Mesenchymal stem cell (in vitro differentiated cells and primary cell): ENCODE data around the gene DSCAM.

Experiments
- DNase-seq: peaks from one replicate; pipeline ENCODE4 v3.0.0-alpha.2; 2013
- H2AFZ ChIP-seq: one replicate; pipeline ENCODE4 v1.6.1; 2013; ENCODE audit warnings: low read depth, mild to moderate bottlenecking, control low read depth, inconsistent platforms, low read length, moderate library complexity
- H2AK5ac ChIP-seq: 2 replicates; pipeline ENCODE4 v1.6.1; 2013; ENCODE audit warnings: low read length, moderate library complexity, mild to moderate bottlenecking, inconsistent platforms; ENCODE audit not compliant: severe bottlenecking
- H2BK120ac ChIP-seq: one replicate; pipeline ENCODE4 v1.6.1; 2013; ENCODE audit warnings: low read depth, mild to moderate bottlenecking, inconsistent platforms, low read length, moderate library complexity
- H2BK12ac ChIP-seq, 2 experiments: one replicate each; pipeline ENCODE4 v1.6.1; 2013; ENCODE audit warnings: inconsistent platforms in 2 of 2, low read length in 2 of 2, mild to moderate bottlenecking in 2 of 2, moderate library complexity in 2 of 2, control low read depth in 1 of 2
- H2BK15ac ChIP-seq: one replicate; pipeline ENCODE4 v1.6.1; 2013; ENCODE audit warnings: mild to moderate bottlenecking, low read depth, inconsistent platforms; ENCODE audit not compliant: poor library complexity, severe bottlenecking
- H2BK5ac ChIP-seq: 2 replicates; pipeline ENCODE4 v1.6.1; 2013; ENCODE audit warnings: low read depth, mild to moderate bottlenecking, low read length, control low read depth, inconsistent platforms; ENCODE audit not compliant: poor library complexity, severe bottlenecking
- H3K14ac ChIP-seq, 2 experiments: one replicate each; pipeline ENCODE4 v1.6.1; 2013; ENCODE audit warnings: inconsistent platforms in 2 of 2, low read length in 2 of 2, control low read depth in 1 of 2, mild to moderate bottlenecking in 1 of 2, moderate library complexity in 1 of 2
- H3K18ac ChIP-seq, 2 experiments: one replicate each; pipeline ENCODE4 v1.6.1; 2013; ENCODE audit warnings: inconsistent platforms in 2 of 2, low read length in 2 of 2, control low read depth in 1 of 2, low read depth in 1 of 2, mild to moderate bottlenecking in 1 of 2
- H3K23ac ChIP-seq, 2 experiments: one replicate each; pipeline ENCODE4 v1.6.1; 2013; ENCODE audit warnings: inconsistent platforms in 2 of 2, low read length in 2 of 2, mild to moderate bottlenecking in 2 of 2, moderate library complexity in 2 of 2, control low read depth in 1 of 2
- H3K27ac ChIP-seq: 2 replicates; pipeline ENCODE4 v1.5.1; 2013; ENCODE audit warnings: mild to moderate bottlenecking, moderate library complexity, low read length, control low read depth, inconsistent platforms; ENCODE audit not compliant: poor library complexity, severe bottlenecking
- H3K27me3 ChIP-seq, 2 experiments: 2 replicates each; pipeline versions ENCODE4 v1.6.1 to v1.7.0; 2013; ENCODE audit warnings: low read length in 2 of 2, mild to moderate bottlenecking in 2 of 2, moderate library complexity in 2 of 2, control low read depth in 1 of 2, inconsistent platforms in 1 of 2; ENCODE audit not compliant: control insufficient read depth in 1 of 2, insufficient read depth in 1 of 2
- H3K36me3 ChIP-seq, 2 experiments: 2 replicates each; pipeline versions ENCODE4 v1.6.1 to v1.7.0; 2013; ENCODE audit warnings: low read length in 2 of 2, control low read depth in 1 of 2, inconsistent platforms in 1 of 2, low read depth in 1 of 2, mild to moderate bottlenecking in 1 of 2; ENCODE audit not compliant: insufficient read depth in 2 of 2, control insufficient read depth in 1 of 2
- H3K4ac ChIP-seq, 2 experiments: one replicate each; pipeline ENCODE4 v1.6.1; 2013; ENCODE audit warnings: inconsistent platforms in 2 of 2, low read length in 2 of 2, mild to moderate bottlenecking in 2 of 2, moderate library complexity in 2 of 2, control low read depth in 1 of 2, low read depth in 1 of 2
- H3K4me1 ChIP-seq: 2 replicates; pipeline ENCODE4 v1.6.1; 2013; ENCODE audit warnings: low read depth, low read length, control low read depth; ENCODE audit not compliant: control insufficient read depth, insufficient read depth
- H3K4me2 ChIP-seq: 2 replicates; pipeline ENCODE4 v1.6.1; 2013; ENCODE audit warnings: low read length, mild to moderate bottlenecking, inconsistent platforms; ENCODE audit not compliant: poor library complexity, severe bottlenecking
- H3K4me3 ChIP-seq, 2 experiments: 2 replicates each; pipeline versions ENCODE4 v1.5.1 to v1.7.0; 2013; ENCODE audit warnings: low read length in 2 of 2, mild to moderate bottlenecking in 2 of 2, control low read depth in 1 of 2, low read depth in 1 of 2; ENCODE audit not compliant: insufficient read depth in 1 of 2
- H3K79me1 ChIP-seq: replicated peaks from 2 replicates; pipeline ENCODE4 v1.6.1; 2013; ENCODE audit warnings: mild to moderate bottlenecking, control low read depth, low read length, inconsistent platforms; ENCODE audit not compliant: poor library complexity, severe bottlenecking
- H3K9ac ChIP-seq: 2 replicates; pipeline ENCODE4 v1.7.0; 2013; ENCODE audit warnings: mild to moderate bottlenecking, low read length, moderate library complexity
- H3K9me3 ChIP-seq: 2 replicates; pipeline ENCODE4 v1.7.0; 2013; ENCODE audit warnings: mild to moderate bottlenecking, low read length; ENCODE audit not compliant: control insufficient read depth
- H4K8ac ChIP-seq: one replicate; pipeline ENCODE4 v1.6.1; 2013; ENCODE audit warnings: inconsistent platforms, mild to moderate bottlenecking, low read length, moderate library complexity
- H4K91ac ChIP-seq: one replicate; pipeline ENCODE4 v1.6.1; 2013; ENCODE audit warnings: mild to moderate bottlenecking, low read length, inconsistent platforms
- WGBS: methylation state at CpG from one replicate; pipeline ENCODE4 v1.1.7; 2013; ENCODE audit warnings: mixed read lengths; 5-methylcytosine and 5-hydroxymethylcytosine counted together

The DSCAM gene

GRCh38 chr21:40158366-40158765 is 688.6 kb downstream of the DSCAM start:
- H3K18ac ChIP-seq, result no peak overlapping the region
- no peak overlapping the region for H2BK12ac ChIP-seq
- no peak overlapping the region for H4K91ac ChIP-seq
- no peak overlapping the region for H2AFZ ChIP-seq
- no peak overlapping the region for H2AK5ac ChIP-seq
- H2BK15ac ChIP-seq, result no peak overlapping the region
- no peak overlapping the region for H2BK5ac ChIP-seq
- H3K4me2 ChIP-seq, result no peak overlapping the region
- H3K23ac ChIP-seq, result no peak overlapping the region
- H3K36me3 ChIP-seq, result no peaks in the 10 kb centered on the region
- no peaks in the 10 kb centered on the region for H3K4me1 ChIP-seq
- H3K4me3 ChIP-seq, result no peak overlapping the region
- no peak overlapping the region for H3K27ac ChIP-seq
- no peaks in the 10 kb centered on the region for H3K79me1 ChIP-seq
- WGBS, result 64% methylated on average over 3 of the region's 3 CpGs
- DNase-seq, result no peak
- H3K4ac ChIP-seq, result no peak overlapping the region
- H3K9me3 ChIP-seq, result no peaks in the 10 kb centered on the region
- H3K14ac ChIP-seq, result no peak overlapping the region
- H4K8ac ChIP-seq, result no peak overlapping the region
- H3K27me3 ChIP-seq, result no peaks in the 10 kb centered on the region
- no peak overlapping the region for H2BK120ac ChIP-seq
- no peak overlapping the region for H3K9ac ChIP-seq

- Histone ChIP-seq H3K4ac (no peak overlapping the region), H3K27me3 (no peaks in the 10 kb centered on the region), H3K27ac (no peak overlapping the region), H2AK5ac (no peak overlapping the region), H3K18ac (no peak overlapping the region), H2BK12ac (no peak overlapping the region), H4K8ac (no peak overlapping the region), H2BK5ac (no peak overlapping the region), H3K9ac (no peak overlapping the region), H2BK15ac (no peak overlapping the region), H3K4me1 (no peaks in the 10 kb centered on the region), H3K4me2 (no peak overlapping the region), H4K91ac (no peak overlapping the region), H3K4me3 (no peak overlapping the region), H3K23ac (no peak overlapping the region), H3K79me1 (no peaks in the 10 kb centered on the region), H2BK120ac (no peak overlapping the region), H3K36me3 (no peaks in the 10 kb centered on the region), H2AFZ (no peak overlapping the region), H3K14ac (no peak overlapping the region), H3K9me3 (no peaks in the 10 kb centered on the region)
- 68% methylated on average over 5 of the region's 7 CpGs for WGBS
- DNase-seq, result no peak
These were observed 691.4 kb downstream of the DSCAM start for GRCh38 chr21:40155563-40155962.

GRCh38 chr21:40153351-40153750 is 693.6 kb downstream of the DSCAM start:
- 83% methylated on average over 4 of the region's 4 CpGs for WGBS
- Histone ChIP-seq H3K4me2 (no peak overlapping the region), H2BK5ac (no peak overlapping the region)

GRCh38 chr21:40152476-40152875 is 694.5 kb downstream of the DSCAM start:
- Histone ChIP-seq H2BK120ac (no peak overlapping the region), H3K27me3 (no peaks in the 10 kb centered on the region), H3K18ac (no peak overlapping the region), H4K91ac (no peak overlapping the region), H4K8ac (no peak overlapping the region), H3K4me2 (no peak overlapping the region), H3K4me3 (no peak overlapping the region), H3K79me1 (no peaks in the 10 kb centered on the region), H3K27ac (no peak overlapping the region), H3K36me3 (no peaks in the 10 kb centered on the region), H3K14ac (no peak overlapping the region), H2BK15ac (no peak overlapping the region), H3K9ac (no peak overlapping the region), H2AFZ (no peak overlapping the region), H2BK5ac (no peak overlapping the region), H3K9me3 (no peaks in the 10 kb centered on the region), H3K4me1 (no peaks in the 10 kb centered on the region), H3K23ac (no peak overlapping the region), H3K4ac (no peak overlapping the region), H2BK12ac (no peak overlapping the region), H2AK5ac (no peak overlapping the region)
- DNase-seq, result no peak
- 79% methylated on average over 5 of the region's 5 CpGs for WGBS

More at GRCh38 chr21:40153351-40153750, 693.6 kb downstream of the DSCAM start:
- no peak overlapping the region for H2AFZ ChIP-seq
- H4K8ac ChIP-seq, result no peak overlapping the region
- H3K23ac ChIP-seq, result no peak overlapping the region
- H2AK5ac ChIP-seq, result no peak overlapping the region
- no peak overlapping the region for H3K27ac ChIP-seq
- no peak overlapping the region for H4K91ac ChIP-seq
- H2BK12ac ChIP-seq, result no peak overlapping the region
- no peak for DNase-seq
- H3K36me3 ChIP-seq, result no peaks in the 10 kb centered on the region
- no peaks in the 10 kb centered on the region for H3K9me3 ChIP-seq
- no peak overlapping the region for H2BK15ac ChIP-seq
- no peaks in the 10 kb centered on the region for H3K4me1 ChIP-seq
- H3K79me1 ChIP-seq, result no peaks in the 10 kb centered on the region
- H3K14ac ChIP-seq, result no peak overlapping the region
- H3K4ac ChIP-seq, result no peak overlapping the region
- no peak overlapping the region for H3K9ac ChIP-seq
- no peaks in the 10 kb centered on the region for H3K27me3 ChIP-seq
- no peak overlapping the region for H2BK120ac ChIP-seq
- no peak overlapping the region for H3K4me3 ChIP-seq
- H3K18ac ChIP-seq, result no peak overlapping the region
